ENCODE data around the gene LYAR. TPM values are rescaled to one million over a fixed set of nuclear protein-coding genes. Genes with fewer than 3 reads are reported as not detected.

Gene LYAR
- total and polyA plus RNA-seq, 10 of the 15 experiments (the other 5 are each of a cell fraction or from before 2014, with no cell fraction given) = 18.3 to 85.4 (median 40.1) TPM

DNA sequence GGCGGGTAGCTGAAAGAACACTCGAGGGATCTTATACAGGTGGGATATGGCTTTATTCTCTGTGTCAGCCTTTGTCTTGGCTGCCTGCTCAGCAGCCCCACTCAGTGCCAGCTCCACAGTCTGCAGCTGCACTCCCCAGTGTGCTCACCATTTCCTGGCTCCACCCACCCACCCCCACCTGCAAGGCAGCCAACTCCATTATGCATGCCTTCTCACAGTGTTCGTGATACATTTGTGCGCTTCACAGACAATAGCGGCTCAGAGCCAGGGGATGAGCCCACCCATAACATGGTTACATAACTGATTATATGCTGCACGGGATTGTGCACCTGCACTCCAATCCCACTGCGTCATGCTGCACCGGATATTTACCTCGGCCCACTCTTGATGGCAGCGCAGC is 33.2 kb downstream of the LYAR start:
- no peaks in the 10 kb centered on the region for H3K9me3 ChIP-seq (replicated peaks; ENCODE audit: control insufficient read depth, insufficient read depth, low read length)
- no TSS peak for BruUV-seq (replicated peaks)
- no peak overlapping the region for H3K27ac ChIP-seq (ENCODE audit: control insufficient read depth, insufficient read depth)
- TF ChIP-seq ELK1 (IDR thresholded peaks at IDR 0.05; ENCODE audit: low read depth, low read length) = no peak
- TF ChIP-seq ZBTB33 (IDR thresholded peaks at IDR 0.05) = no peak
- no peak for TF ChIP-seq NBN (IDR thresholded peaks at IDR 0.05)
- no peak for TF ChIP-seq CEBPZ (IDR thresholded peaks at IDR 0.05; ENCODE audit: low read depth, low read length)
- no peak for TF ChIP-seq RUNX3 (IDR thresholded peaks at IDR 0.05; ENCODE audit: low read length)
- no peak for TF ChIP-seq TCF3 (IDR thresholded peaks at IDR 0.05; ENCODE audit: borderline replicate concordance, insufficient read depth, low read depth, low read length)
- TF ChIP-seq STAT3 (IDR thresholded peaks at IDR 0.05; ENCODE audit: low read depth, low read length) = no peak
- no peak for TF ChIP-seq NKRF (conservative IDR thresholded peaks at IDR 0.05)
- no peak for TF ChIP-seq ZBED1 (IDR thresholded peaks at IDR 0.05; ENCODE audit: borderline replicate concordance)
- TF ChIP-seq GABPA (IDR thresholded peaks at IDR 0.05; ENCODE audit: low read depth) = no peak
- TF ChIP-seq YBX1 (IDR thresholded peaks at IDR 0.05) = no peak
- TF ChIP-seq SUPT20H (IDR thresholded peaks at IDR 0.05; ENCODE audit: borderline replicate concordance, control insufficient read depth, low read depth, low read length) = no peak
- TF ChIP-seq MEF2A (IDR thresholded peaks at IDR 0.05; ENCODE audit: insufficient read depth, low read depth, low read length) = no peak
- in situ Hi-C loops (cut with MboI) (no loop called here), intact Hi-C loops (cut with micrococcal nuclease; ENCODE audit: unreplicated experiment) (no loop called here)
- H3K27me3 ChIP-seq (replicated peaks in 1 of 2; ENCODE audit: control insufficient read depth in 2 of 2, insufficient read depth in 2 of 2, low read length in 1 of 2) = no peaks in the 10 kb centered on the region
- no peaks in the 10 kb centered on the region for H3K4me1 ChIP-seq (ENCODE audit: control insufficient read depth, insufficient read depth, low read length)
- no peaks in the 10 kb centered on the region for H3K36me3 ChIP-seq (ENCODE audit: control insufficient read depth in 2 of 2, insufficient read depth in 2 of 2, low read length in 1 of 2)
- H3K9ac ChIP-seq (ENCODE audit: control insufficient read depth, insufficient read depth, low read length) = no peak overlapping the region
- H4K20me1 ChIP-seq (ENCODE audit: control insufficient read depth, insufficient read depth) = no peaks in the 10 kb centered on the region
- ChIA-PET POLR2A (no interaction called here), RAD21 (ENCODE audit: unreplicated experiment) (no interaction called here), SMC1A (ENCODE audit: uncharacterized antibody, unreplicated experiment) (interaction anchor here (1.1 kb wide), 1 partner anchor 36 kb away, joined by 3 read pairs; no protein-coding TSS in a partner anchor), CTCF (interaction anchor here (3.4 kb wide), 1 partner anchor 77 kb away, joined by 29 read pairs; no protein-coding TSS in a partner anchor)
- H3K79me2 ChIP-seq (ENCODE audit: control insufficient read depth, insufficient read depth, low read length) = no peaks in the 10 kb centered on the region
- no peak for DNase-seq (ENCODE audit: low read depth, low spot score)
- H2AFZ ChIP-seq (ENCODE audit: control insufficient read depth, low read depth, low read length) = no peak overlapping the region
- no peak for ATAC-seq
- H3K4me3 ChIP-seq = no peak overlapping the region
- H3K4me2 ChIP-seq (ENCODE audit: control insufficient read depth, insufficient read depth) = no peak overlapping the region
- 72% methylated on average over 10 of the region's 10 CpGs for WGBS (ENCODE audit: insufficient coverage, insufficient replicate concordance, low lambda C conversion rate, missing lambda C conversion rate)
- no peak for FAIRE-seq
